ENCODE results near the gene HSD17B11.

DNA sequence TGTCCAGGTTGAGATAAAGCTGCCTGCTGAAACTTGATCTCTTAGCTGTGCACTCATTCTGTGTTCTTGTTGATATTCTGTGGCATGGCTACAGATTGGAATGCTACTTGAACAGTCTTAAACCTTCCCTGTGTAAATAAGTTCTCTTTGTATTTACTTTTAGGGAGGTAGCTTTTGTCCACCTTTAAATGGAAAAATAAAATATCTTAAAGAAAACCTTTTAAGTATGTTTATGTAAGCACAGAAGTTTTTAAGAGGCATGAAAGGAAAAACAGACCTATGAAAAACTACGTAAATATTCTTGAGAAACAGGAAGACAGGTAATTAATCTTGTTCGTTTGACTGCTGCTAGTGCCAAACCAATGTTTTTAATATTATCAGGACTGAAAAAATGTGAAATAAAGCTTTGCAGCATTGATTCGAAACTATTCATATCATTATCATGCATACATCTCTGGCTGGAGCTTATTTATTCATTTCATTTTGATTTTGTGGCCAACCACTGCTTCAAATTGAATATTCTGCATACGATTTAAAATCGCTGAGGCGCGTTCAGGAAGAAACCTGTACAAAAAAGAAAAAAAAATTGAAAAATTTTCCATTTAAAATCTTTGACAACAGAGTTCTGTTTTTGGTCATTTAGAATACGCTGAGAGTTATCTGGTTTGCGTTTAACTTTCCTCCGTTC is 86.1 kb downstream of the HSD17B11 start:
- TF ChIP-seq, protein P1, sequence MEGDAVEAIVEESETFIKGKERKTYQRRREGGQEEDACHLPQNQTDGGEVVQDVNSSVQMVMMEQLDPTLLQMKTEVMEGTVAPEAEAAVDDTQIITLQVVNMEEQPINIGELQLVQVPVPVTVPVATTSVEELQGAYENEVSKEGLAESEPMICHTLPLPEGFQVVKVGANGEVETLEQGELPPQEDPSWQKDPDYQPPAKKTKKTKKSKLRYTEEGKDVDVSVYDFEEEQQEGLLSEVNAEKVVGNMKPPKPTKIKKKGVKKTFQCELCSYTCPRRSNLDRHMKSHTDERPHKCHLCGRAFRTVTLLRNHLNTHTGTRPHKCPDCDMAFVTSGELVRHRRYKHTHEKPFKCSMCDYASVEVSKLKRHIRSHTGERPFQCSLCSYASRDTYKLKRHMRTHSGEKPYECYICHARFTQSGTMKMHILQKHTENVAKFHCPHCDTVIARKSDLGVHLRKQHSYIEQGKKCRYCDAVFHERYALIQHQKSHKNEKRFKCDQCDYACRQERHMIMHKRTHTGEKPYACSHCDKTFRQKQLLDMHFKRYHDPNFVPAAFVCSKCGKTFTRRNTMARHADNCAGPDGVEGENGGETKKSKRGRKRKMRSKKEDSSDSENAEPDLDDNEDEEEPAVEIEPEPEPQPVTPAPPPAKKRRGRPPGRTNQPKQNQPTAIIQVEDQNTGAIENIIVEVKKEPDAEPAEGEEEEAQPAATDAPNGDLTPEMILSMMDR (IDR thresholded peaks at IDR 0.05; ENCODE audit: control extremely low read depth in 1 of 3, insufficient read depth in 1 of 3, low read depth in 1 of 3, low read length in 3 of 3) = no peak
- no peak for TF ChIP-seq EP300 (IDR thresholded peaks at IDR 0.05; ENCODE audit: borderline replicate concordance in 1 of 2, low read depth in 2 of 2, low read length in 2 of 2)
- no peak for TF ChIP-seq HDAC2 (IDR thresholded peaks at IDR 0.05; ENCODE audit: borderline replicate concordance in 1 of 2, low read depth in 2 of 2, low read length in 2 of 2)
- TF ChIP-seq SP1 (IDR thresholded peaks at IDR 0.05; ENCODE audit: low read depth, low read length) = no peak
- no peak for TF ChIP-seq TCF12 (IDR thresholded peaks at IDR 0.05; ENCODE audit: low read depth, low read length)
- TF ChIP-seq PHF8 (conservative IDR thresholded peaks at IDR 0.05; ENCODE audit: low read depth, low read length) = no peak
- TF ChIP-seq POLR2A (IDR thresholded peaks at IDR 0.05; ENCODE audit: control extremely low read depth in 1 of 2, low read depth in 2 of 2, low read length in 2 of 2) = no peak

Measured in H1 (cell line).